Measurements from ENCODE around the gene RPS19BP1.
"Not testable (repeated sequence)": the region's sequence is repeated elsewhere in the genome, so short reads cannot be mapped to it uniquely, and the experiment has no call there.

The RPS19BP1 gene

GRCh38 chr22:39513791-39514190 is 18.8 kb downstream of the RPS19BP1 start:
- DNase-seq (ENCODE audit: low read depth), result no peak

DNA sequence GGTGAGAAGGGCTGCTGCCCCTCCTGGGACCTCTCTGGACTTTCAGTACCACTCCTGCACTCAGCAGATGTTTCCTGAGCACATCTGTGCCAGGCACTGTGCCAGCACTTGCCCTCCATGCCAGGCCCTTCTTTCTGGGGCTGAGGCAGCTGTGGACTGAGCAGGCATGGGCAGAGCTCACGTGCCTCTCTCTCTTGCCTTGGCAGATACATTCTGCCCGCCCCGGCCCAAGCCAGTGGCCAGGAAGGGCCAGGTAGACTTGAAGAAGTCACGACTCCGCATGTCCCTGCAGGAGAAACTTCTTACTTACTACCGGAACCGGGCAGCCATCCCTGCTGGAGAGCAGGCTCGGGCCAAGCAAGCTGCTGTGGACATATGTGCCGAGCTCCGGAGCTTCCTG is 20.5 kb downstream of the RPS19BP1 start:
- no peak for DNase-seq (ENCODE audit: low read depth)

GRCh38 chr22:39511226-39511625 is 21.3 kb downstream of the RPS19BP1 start:
- DNase-seq (ENCODE audit: low read depth), result no peak

GRCh38 chr22:39510529-39511149 is 21.9 kb downstream of the RPS19BP1 start:
- no peak for DNase-seq (ENCODE audit: low read depth)

DNA sequence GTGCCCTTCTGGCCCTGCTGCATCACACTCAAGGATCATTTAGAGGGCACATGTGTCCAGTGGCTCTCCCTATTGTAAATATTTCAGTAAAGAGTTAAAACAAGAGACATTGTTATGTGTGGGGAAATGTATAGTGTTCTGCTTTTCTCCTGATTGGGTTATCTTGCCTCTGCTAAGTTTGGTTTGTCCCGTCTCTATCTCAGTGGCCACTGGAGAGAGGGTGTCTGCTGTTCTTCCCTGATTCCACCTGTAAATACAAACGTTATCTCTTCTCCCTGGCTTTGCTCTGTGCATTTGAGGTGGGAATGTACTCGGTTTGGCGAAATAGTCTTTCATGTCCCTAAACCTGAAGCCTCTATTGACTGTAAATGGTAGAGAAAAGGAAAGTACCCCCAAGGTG is 24.2 kb downstream of the RPS19BP1 start:
- DNase-seq (ENCODE audit: low read depth), result no peak

- not testable (repeated sequence) for DNase-seq (ENCODE audit: low read depth)
Measured at GRCh38 chr22:39507021-39507420, 25.5 kb downstream of the RPS19BP1 start.

DNA sequence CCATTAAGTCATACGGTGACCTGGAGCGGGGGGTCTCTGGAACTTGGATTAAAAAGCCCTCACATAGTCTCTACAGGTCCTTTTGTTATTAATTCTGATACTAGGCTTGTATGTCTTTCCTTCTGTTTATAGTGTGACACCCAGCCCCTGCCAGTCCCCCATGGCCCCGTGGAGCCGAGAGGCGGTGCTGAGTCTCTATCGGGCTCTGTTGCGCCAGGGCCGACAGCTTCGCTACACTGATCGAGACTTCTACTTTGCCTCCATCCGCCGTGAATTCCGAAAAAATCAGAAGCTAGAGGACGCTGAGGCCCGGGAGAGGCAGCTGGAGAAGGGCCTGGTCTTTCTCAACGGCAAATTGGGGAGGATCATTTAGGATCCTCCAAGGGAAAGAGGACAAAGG is 28.5 kb downstream of the RPS19BP1 start:
- DNase-seq (ENCODE audit: low read depth), result no peak

DNA sequence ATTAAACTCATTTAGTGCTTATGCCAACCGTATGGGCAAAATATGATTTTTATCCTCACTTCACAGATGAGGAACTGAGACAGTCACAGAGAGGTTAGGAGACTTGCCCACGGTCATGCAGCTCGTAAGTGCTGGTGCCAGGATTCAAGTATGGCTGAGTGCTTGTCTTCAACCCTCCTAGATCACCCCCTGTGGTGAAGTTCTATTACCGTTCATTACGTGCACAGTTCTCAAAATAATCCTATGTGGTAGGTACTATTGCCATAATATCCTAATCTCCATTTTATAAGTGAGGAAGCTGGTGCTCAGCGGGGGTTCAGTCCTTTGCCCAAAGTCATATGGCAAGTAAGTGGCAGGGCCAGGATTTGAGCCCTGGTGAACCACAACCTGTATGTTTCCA is 28.9 kb downstream of the RPS19BP1 start:
- DNase-seq (ENCODE audit: low read depth), result no peak

GRCh38 chr22:39502789-39503409 is 29.6 kb downstream of the RPS19BP1 start:
- DNase-seq (ENCODE audit: low read depth), result no peak

GRCh38 chr22:39502109-39502788 is 30.3 kb downstream of the RPS19BP1 start, which contains the start of gene MIEF1:
TSS of gene MIEF1 (plus strand) at chr22:39502290. CDS start at chr22:39511295, 9,005 bp downstream.
- DNase-seq (ENCODE audit: low read depth), result no peak

DNA sequence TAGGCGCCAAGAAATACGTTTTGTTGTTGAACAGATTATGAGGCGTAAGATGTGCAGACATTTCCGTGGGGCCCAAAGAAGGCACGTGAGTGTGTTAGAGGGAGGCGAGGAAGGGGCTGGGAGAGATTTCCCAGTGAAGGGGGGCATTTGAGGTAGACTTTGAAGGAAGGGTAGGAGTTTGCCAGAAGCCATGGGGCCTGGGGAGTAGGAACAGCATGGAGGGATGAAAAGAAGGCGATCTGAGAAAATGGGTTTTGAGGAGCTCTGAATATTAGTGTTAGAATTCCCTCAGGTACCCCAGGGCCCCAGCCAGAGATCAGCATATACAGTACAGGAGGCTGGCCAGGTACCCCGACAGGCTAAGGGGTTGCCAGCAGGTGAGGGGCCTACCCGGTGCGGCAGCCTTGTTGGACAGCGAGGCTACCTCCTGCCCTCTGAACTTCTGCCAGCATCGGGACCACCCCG is 30.9 kb downstream of the RPS19BP1 start:
- no peak for DNase-seq (ENCODE audit: low read depth)

GRCh38 chr22:39500101-39500500 is 32.4 kb downstream of the RPS19BP1 start:
- DNase-seq (ENCODE audit: low read depth), result no peak

- no peak for DNase-seq (ENCODE audit: low read depth)
Measured at GRCh38 chr22:39498802-39499201, 33.7 kb downstream of the RPS19BP1 start.

GRCh38 chr22:39498368-39498767 is 34.2 kb downstream of the RPS19BP1 start:
- no peak for DNase-seq (ENCODE audit: low read depth)

- no peak for DNase-seq (ENCODE audit: low read depth)
Measured at GRCh38 chr22:39497429-39497828, 35.1 kb downstream of the RPS19BP1 start.

DNA sequence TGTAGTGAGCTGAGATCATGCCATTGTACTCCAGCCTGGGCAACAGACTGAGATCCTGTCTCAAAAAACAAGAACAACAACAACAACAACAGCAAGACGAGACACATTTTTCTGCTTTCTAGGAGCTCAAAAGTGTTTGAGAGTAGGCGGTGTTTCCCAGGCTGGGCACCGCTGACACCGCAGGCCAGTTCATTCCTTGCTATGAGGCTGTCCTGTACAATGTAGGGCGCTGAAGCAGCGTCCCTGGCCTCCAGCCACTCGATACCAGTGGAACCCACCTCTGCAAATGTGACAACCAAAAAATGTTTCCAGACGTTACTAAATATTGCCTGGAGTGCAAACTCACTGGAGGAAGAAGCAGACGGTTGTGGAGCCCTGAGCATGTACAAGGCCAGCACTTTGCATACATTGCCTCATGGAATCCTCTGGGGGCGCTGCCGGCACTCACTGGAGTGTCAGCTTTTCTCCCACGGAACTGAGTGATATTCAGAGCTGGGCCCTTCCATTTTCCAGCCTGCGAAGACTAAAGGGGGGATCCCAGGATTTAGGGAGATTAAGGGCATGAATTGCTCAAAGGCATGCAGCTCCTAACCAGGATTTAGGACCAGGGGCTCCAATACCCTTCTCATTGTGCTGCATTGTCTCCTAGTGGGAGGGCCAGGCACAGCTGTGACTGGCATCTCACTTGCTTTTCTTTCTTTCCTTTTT is 36.3 kb downstream of the RPS19BP1 start:
- DNase-seq (ENCODE audit: low read depth), result no peak

GRCh38 chr22:39494471-39495120 is 38.0 kb downstream of the RPS19BP1 start:
- DNase-seq (ENCODE audit: low read depth), result no peak

GRCh38 chr22:39493759-39494158 is 38.8 kb downstream of the RPS19BP1 start:
- DNase-seq (ENCODE audit: low read depth), result peak; percentile 74

DNA sequence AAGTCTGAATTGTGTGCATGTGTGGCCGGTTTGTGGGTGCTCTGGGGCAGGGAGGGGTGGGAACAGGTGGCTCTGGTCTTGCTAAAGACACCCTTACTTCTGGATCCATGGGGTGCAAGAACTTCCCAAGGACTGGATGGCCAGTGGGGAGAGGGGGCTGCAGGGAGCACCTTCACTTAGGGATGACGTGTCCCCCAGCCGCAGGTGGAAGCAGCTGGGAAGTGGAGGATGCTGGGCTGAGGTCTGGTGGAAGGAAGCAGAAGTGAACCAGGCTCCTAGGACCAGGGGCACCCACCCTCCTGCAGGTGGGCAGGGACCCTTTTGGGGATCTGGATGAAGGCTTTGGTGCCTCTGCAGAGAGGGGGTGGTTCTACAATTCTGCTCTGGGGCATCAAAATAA is 40.4 kb downstream of the RPS19BP1 start:
- DNase-seq (ENCODE audit: low read depth), result no peak

DNA sequence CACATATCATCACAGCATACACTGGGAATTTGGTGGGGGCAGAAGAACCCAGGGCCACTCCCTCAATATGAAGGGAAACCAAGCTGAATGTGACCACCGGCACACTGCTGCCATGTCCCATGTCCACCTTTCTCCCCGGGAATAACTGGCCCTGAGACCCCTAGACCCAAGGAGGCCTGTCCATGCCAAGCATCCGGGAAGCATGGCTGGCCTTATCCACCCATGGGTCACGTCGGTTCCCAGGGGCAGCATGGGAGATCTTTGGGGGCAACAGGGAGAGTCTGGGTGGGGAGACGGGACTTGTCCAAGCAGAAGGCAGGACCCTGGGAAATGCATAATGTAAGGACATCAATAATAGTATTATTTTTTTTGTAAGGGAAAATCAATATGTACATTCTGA is 40.9 kb downstream of the RPS19BP1 start:
- no peak for DNase-seq (ENCODE audit: low read depth)

DNA sequence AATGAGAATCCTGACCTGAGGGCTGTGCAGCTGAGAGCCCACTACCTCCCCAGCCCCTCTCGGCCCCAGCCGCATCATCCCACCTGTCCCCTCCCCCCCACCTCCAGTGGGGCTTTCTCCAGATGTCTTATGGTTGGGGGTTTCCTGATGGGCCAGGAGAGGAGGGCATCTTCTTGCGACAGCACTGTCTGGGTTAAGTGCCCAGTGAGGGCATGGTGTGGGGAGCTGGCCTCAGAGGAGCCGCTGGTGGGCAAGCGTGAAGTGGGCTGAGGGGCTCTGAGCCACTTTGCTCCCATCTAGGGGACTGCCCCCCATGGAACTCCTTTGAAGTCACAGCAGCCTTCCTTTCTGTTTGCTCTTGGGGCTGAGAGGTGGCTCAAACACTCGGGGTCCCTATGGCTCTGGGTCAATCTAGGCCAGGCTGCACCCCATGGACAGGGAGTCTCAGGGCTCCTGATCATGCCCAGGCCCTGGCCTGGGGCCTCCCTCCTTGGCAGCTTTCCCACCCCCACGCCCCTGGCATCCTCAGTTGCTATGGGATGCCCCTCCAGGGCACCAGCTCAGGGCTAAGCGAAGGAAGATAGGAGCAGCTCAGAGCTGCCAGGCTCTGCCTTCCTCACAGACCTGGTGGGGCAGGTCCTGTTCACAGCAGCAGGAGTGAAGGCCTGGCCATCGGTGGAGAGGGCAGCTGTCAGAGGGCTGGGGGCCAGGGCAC is 41.4 kb downstream of the RPS19BP1 start:
- DNase-seq (ENCODE audit: low read depth), result no peak
